ENCODE measurements around the gene DDX1. TPM values are rescaled to one million over a fixed set of nuclear protein-coding genes. Genes with fewer than 3 reads are reported as not detected.

DDX1 gene
- total and polyA plus RNA-seq, 9 of the 15 experiments (the other 6 are each of a cell fraction or from before 2014, with no cell fraction given), result 116 to 277 (median 232) TPM

DNA sequence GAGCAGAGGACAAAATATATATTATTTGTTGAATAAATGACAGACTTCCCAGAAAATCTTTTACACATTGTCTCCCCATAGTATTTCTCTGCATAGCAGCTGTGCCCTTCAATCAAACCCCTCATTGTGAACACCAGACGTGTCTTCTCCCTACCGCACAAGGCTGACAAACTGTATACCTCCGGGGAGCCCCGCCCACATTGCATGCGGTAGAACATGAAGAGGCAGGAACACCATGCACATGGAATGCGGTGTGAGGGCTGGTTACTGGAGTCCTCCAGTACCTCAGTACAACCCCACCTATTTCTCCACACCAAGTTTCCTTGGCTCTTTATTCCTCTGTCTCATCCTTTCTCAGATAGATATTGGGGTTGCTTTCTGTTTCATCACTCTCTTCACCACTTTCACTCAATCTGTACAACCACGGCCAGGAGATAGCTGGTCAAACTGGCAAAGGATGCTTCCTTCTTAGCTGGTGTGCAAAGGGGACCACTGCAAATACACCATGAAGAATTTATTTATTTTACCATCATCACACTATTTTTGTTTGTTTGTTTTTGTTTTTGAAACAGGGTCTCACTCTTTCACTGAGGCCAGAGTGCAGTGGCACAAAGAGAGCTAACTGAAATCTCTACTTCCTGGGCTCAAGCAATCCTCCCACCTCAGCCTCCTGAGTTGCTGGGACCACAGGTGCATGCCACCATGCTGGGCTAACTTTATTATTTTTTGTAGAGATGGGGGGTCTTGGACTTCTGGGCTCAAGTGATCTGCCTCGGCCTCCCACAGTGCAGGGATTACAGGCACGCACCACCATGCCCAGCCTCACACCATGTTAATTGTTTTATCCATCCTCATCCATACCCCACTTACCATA, 28.2 kb upstream of the DDX1 start (continued):
- TF ChIP-seq CHAMP1 (IDR thresholded peaks at IDR 0.05) (no peak), ZNF24 (IDR thresholded peaks at IDR 0.05) (peak; percentile 56; the same call in 1 of the 2 replicates), RCOR1 (IDR thresholded peaks at IDR 0.05; ENCODE audit: borderline replicate concordance in 1 of 2, low read depth in 2 of 2, low read length in 2 of 2) (0 out of 4 replicates have a peak, but pooled peaks of 1 of the 2 experiments have one; percentile 38), JUN (IDR thresholded peaks at IDR 0.05; ENCODE audit: borderline replicate concordance, low read depth, low read length) (0 out of 2 replicates have a peak, but pooled peaks have one; percentile 3), JUN (CRISPR knock-in tag; IDR thresholded peaks at IDR 0.05; ENCODE audit: borderline replicate concordance) (no peak), NBN (IDR thresholded peaks at IDR 0.05; ENCODE audit: low read depth) (no peak), KAT8 (IDR thresholded peaks at IDR 0.05; ENCODE audit: low read depth) (no peak), ZNF584 (CRISPR knock-in tag; IDR thresholded peaks at IDR 0.05; ENCODE audit: low read depth) (peak; percentile 52; the same call in 1 of the 2 replicates), NCOA1 (IDR thresholded peaks at IDR 0.05; ENCODE audit: low read depth) (no peak; the same call in 1 of the 2 replicates), ZNF3 (CRISPR knock-in tag; IDR thresholded peaks at IDR 0.05) (no peak), PHTF2 (CRISPR knock-in tag; IDR thresholded peaks at IDR 0.05) (no peak), GABPB1 (CRISPR knock-in tag; IDR thresholded peaks at IDR 0.05) (no peak), BCL6 (CRISPR knock-in tag; IDR thresholded peaks at IDR 0.05) (0 out of 2 replicates have a peak, but pooled peaks have one; percentile 6), KDM2B (CRISPR knock-in tag; IDR thresholded peaks at IDR 0.05) (no peak), FOXJ2 (tag; IDR thresholded peaks at IDR 0.05) (no peak), LEF1 (IDR thresholded peaks at IDR 0.05) (no peak), ETS2 (tag; IDR thresholded peaks at IDR 0.05; ENCODE audit: borderline replicate concordance, poor library complexity, severe bottlenecking) (no peak), ZBTB8A (IDR thresholded peaks at IDR 0.05; ENCODE audit: partially characterized antibody) (no peak)
- TF ChIP-seq, protein P1, sequence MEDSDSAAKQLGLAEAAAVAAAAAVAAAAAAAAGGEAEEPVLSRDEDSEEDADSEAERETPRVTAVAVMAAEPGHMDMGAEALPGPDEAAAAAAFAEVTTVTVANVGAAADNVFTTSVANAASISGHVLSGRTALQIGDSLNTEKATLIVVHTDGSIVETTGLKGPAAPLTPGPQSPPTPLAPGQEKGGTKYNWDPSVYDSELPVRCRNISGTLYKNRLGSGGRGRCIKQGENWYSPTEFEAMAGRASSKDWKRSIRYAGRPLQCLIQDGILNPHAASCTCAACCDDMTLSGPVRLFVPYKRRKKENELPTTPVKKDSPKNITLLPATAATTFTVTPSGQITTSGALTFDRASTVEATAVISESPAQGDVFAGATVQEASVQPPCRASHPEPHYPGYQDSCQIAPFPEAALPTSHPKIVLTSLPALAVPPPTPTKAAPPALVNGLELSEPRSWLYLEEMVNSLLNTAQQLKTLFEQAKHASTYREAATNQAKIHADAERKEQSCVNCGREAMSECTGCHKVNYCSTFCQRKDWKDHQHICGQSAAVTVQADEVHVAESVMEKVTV (CRISPR knock-in tag; IDR thresholded peaks at IDR 0.05), result no peak
- TF ChIP-seq, protein P2, sequence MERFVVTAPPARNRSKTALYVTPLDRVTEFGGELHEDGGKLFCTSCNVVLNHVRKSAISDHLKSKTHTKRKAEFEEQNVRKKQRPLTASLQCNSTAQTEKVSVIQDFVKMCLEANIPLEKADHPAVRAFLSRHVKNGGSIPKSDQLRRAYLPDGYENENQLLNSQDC (CRISPR knock-in tag; IDR thresholded peaks at IDR 0.05), result no peak
- TF ChIP-seq, protein P3, sequence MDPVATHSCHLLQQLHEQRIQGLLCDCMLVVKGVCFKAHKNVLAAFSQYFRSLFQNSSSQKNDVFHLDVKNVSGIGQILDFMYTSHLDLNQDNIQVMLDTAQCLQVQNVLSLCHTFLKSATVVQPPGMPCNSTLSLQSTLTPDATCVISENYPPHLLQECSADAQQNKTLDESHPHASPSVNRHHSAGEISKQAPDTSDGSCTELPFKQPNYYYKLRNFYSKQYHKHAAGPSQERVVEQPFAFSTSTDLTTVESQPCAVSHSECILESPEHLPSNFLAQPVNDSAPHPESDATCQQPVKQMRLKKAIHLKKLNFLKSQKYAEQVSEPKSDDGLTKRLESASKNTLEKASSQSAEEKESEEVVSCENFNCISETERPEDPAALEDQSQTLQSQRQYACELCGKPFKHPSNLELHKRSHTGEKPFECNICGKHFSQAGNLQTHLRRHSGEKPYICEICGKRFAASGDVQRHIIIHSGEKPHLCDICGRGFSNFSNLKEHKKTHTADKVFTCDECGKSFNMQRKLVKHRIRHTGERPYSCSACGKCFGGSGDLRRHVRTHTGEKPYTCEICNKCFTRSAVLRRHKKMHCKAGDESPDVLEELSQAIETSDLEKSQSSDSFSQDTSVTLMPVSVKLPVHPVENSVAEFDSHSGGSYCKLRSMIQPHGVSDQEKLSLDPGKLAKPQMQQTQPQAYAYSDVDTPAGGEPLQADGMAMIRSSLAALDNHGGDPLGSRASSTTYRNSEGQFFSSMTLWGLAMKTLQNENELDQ (CRISPR knock-in tag; IDR thresholded peaks at IDR 0.05; ENCODE audit: borderline replicate concordance), result no peak

All from K562 (cell line).